Peyer's patch (tissue), 4 donors: ENCODE results near the gene PSME3.

Source experiments
- CTCF ChIP-seq, 6 experiments: fragments of 450-650 bp in 4 of 6; fragments of 200-600 bp in 2 of 6; sonication (generic) in 1 of 6; IDR thresholded peaks; one replicate each; pipeline ENCODE4 v1.5.1; 2017 to 2019; ENCODE audit warnings: antibody characterized with exemption in 6 of 6, mild to moderate bottlenecking in 3 of 6, moderate library complexity in 1 of 6
- POLR2A ChIP-seq, 2 donors: fragments of 450-650 bp; IDR thresholded peaks; one replicate each; pipeline ENCODE4 v1.5.1; 2017; ENCODE audit warnings: antibody characterized with exemption in 2 of 2, mild to moderate bottlenecking in 2 of 2, moderate library complexity in 2 of 2

- TF ChIP-seq CTCF (IDR thresholded peaks at IDR 0.05) (no peak), POLR2A (IDR thresholded peaks at IDR 0.05) (no peak)
Measured at GRCh38 chr17:42845556-42845917, 12.3 kb downstream of the PSME3 start.
